Lung (tissue), 12 donors: ENCODE measurements around the gene GMPR. TPM values are rescaled to one million over a fixed set of nuclear protein-coding genes. Genes with fewer than 3 reads are reported as not detected.

Source experiments
- ATAC-seq: fragments of 200-7000 bp; cut with Tn5 transposase; one replicate; pipeline ENCODE4 v1.9.1; 2020; ENCODE audit warnings: moderate number of reproducible peaks; ENCODE audit not compliant: insufficient read depth, low FRiP score
- DNase-seq, 3 donors: peaks; one replicate each; pipeline ENCODE4 v3.0.0-alpha.2; 2013 to 2017
- H3K27ac ChIP-seq, 2 donors: one replicate each; pipeline ENCODE4 v1.5.1; 2013; ENCODE audit warnings: mild to moderate bottlenecking in 2 of 2, moderate library complexity in 2 of 2, control low read depth in 1 of 2, inconsistent platforms in 1 of 2, low read depth in 1 of 2, low read length in 1 of 2
- H3K27me3 ChIP-seq, 3 donors: one replicate each; pipeline ENCODE4 v1.5.1; 2013; ENCODE audit warnings: low read length in 2 of 3; ENCODE audit not compliant: control insufficient read depth in 3 of 3, insufficient read depth in 3 of 3
- H3K36me3 ChIP-seq, 4 donors: one replicate each; pipeline ENCODE4 v1.5.1; 2013; ENCODE audit warnings: low read length in 4 of 4, mild to moderate bottlenecking in 1 of 4, moderate library complexity in 1 of 4; ENCODE audit not compliant: control insufficient read depth in 4 of 4, insufficient read depth in 4 of 4
- H3K4me1 ChIP-seq, 5 donors: one replicate each; pipeline ENCODE4 v1.5.1; 2013; ENCODE audit warnings: low read length in 5 of 5, mild to moderate bottlenecking in 2 of 5, moderate library complexity in 1 of 5; ENCODE audit not compliant: control insufficient read depth in 5 of 5, insufficient read depth in 5 of 5
- H3K4me3 ChIP-seq: one replicate; pipeline ENCODE4 v1.5.1; 2013; ENCODE audit warnings: mild to moderate bottlenecking, control low read depth, moderate library complexity
- H3K9ac ChIP-seq, 2 donors: one replicate each; pipeline ENCODE4 v1.5.1; 2013; ENCODE audit warnings: low read length in 2 of 2, control low read depth in 1 of 2; ENCODE audit not compliant: insufficient read depth in 1 of 2
- H3K9me3 ChIP-seq, 4 donors: one replicate each; pipeline ENCODE4 v1.5.1; 2013; ENCODE audit warnings: low read length in 3 of 4, mild to moderate bottlenecking in 1 of 4, moderate library complexity in 1 of 4; ENCODE audit not compliant: control insufficient read depth in 4 of 4, insufficient read depth in 3 of 4
- CTCF ChIP-seq: IDR thresholded peaks from 2 replicates; pipeline ENCODE4 v1.5.1; 2012; ENCODE audit warnings: mild to moderate bottlenecking; ENCODE audit errors: control extremely low read depth, extremely low read depth
- WGBS, 2 donors: extraction: QIAGEN DNeasy Blood & Tissue Kit; methylation state at CpG; one replicate each; pipeline ENCODE4 v1.1.7; 2013; 5-methylcytosine and 5-hydroxymethylcytosine counted together
- polyA plus RNA-seq, 2 donors: library from polyadenylated mRNA; stranded (reverse); fragments of 200-250 nt; gene quantifications; one replicate each; pipeline ENCODE4 v1.2.1, GENCODE V29; 2013
- total RNA-seq, 2 donors: library from RNA; depleted of rRNA in 1 of 2; stranded (reverse); fragments of >200 nt in 1 of 2; gene quantifications; one replicate each; pipeline ENCODE4 v1.2.1, GENCODE V29; 2014 to 2021
- donor health status: control.
- donor health status: control.
- donor health status: Bipolar disorder and iron deficiency.
- donor health status: healthy.
- donor health status: DM: yes; HTN: yes; CAD: no.

Gene GMPR
- total and polyA plus RNA-seq, 4 donors, result 8.6 to 16.6 (median 12.9) TPM

- H3K4me3 ChIP-seq, result no peak overlapping the region
- no peaks in the 10 kb centered on the region for H3K36me3 ChIP-seq
- peaks cover 4 to 30% (median 11%) of the 10 kb centered on the region in 5 donors for H3K4me1 ChIP-seq
- H3K27me3 ChIP-seq, result no peaks in the 10 kb centered on the region
- no peak overlapping the region for H3K9ac ChIP-seq
- no peak for TF ChIP-seq CTCF
- H3K27ac ChIP-seq, result no peak overlapping the region
- no peak for DNase-seq
- WGBS, 2 donors, result 69 to 71% methylated on average over 6 of the region's 6 CpGs
- no peak for ATAC-seq
- no peaks in the 10 kb centered on the region for H3K9me3 ChIP-seq
Measured at GRCh38 chr6:16336056-16336818, 97.8 kb downstream of the GMPR start.

- Histone ChIP-seq H3K4me1 (peaks cover 4 to 30% (median 11%) of the 10 kb centered on the region in 5 donors), H3K27me3 (no peaks in the 10 kb centered on the region), H3K36me3 (no peaks in the 10 kb centered on the region), H3K9ac (no peak overlapping the region), H3K4me3 (no peak overlapping the region), H3K9me3 (no peaks in the 10 kb centered on the region), H3K27ac (no peak overlapping the region)
- TF ChIP-seq CTCF, result no peak
- ATAC-seq (no peak), DNase-seq (no peak)
- WGBS, 2 donors, result 80 to 84% methylated on average over 6 of the region's 6 CpGs
Measured at GRCh38 chr6:16336911-16337294, 98.5 kb downstream of the GMPR start.

- peak overlapping the region in 1 of 2 donors; percentile 39 for H3K27ac ChIP-seq
- WGBS, 2 donors, result 52 to 70% methylated on average over 13 of the region's 13 CpGs
Measured at GRCh38 chr6:16337295-16337975, 99.0 kb downstream of the GMPR start.

More at GRCh38 chr6:16337295-16337975, 99.0 kb downstream of the GMPR start:
- peaks cover 4 to 30% (median 9%) of the 10 kb centered on the region in 5 donors for H3K4me1 ChIP-seq
- H3K27me3 ChIP-seq, result no peaks in the 10 kb centered on the region
- H3K9me3 ChIP-seq, result no peaks in the 10 kb centered on the region
- TF ChIP-seq CTCF, result no peak
- H3K36me3 ChIP-seq, result no peaks in the 10 kb centered on the region
- no peak overlapping the region for H3K9ac ChIP-seq
- no peak for ATAC-seq
- peak; percentile 94 to 97 (median 97) for DNase-seq
- no peak overlapping the region for H3K4me3 ChIP-seq
